ENCODE measurements around the gene MUC12.

DNA sequence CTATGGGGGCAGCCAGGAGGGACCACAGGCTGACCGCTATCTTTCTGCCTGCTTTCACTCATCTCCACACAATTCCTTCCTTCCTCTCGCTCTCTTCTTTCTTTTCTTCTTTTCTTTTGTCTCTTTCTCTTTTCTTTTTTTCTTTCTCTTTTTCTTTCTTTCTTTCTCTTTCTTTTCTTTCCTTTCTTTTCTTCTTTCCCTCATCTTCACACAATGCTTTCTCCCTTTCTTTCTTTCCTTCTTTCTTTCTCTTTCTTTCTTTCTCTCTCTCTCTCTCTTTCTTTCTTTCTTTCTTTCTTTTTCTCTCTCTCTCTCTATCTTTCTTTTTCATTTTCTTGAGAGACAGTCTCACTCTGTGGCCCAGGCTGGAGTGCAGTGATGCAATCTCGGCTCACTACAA lies 6.8 kb upstream of the MUC12 start:
- TF ChIP-seq, protein P1, sequence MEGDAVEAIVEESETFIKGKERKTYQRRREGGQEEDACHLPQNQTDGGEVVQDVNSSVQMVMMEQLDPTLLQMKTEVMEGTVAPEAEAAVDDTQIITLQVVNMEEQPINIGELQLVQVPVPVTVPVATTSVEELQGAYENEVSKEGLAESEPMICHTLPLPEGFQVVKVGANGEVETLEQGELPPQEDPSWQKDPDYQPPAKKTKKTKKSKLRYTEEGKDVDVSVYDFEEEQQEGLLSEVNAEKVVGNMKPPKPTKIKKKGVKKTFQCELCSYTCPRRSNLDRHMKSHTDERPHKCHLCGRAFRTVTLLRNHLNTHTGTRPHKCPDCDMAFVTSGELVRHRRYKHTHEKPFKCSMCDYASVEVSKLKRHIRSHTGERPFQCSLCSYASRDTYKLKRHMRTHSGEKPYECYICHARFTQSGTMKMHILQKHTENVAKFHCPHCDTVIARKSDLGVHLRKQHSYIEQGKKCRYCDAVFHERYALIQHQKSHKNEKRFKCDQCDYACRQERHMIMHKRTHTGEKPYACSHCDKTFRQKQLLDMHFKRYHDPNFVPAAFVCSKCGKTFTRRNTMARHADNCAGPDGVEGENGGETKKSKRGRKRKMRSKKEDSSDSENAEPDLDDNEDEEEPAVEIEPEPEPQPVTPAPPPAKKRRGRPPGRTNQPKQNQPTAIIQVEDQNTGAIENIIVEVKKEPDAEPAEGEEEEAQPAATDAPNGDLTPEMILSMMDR (IDR thresholded peaks at IDR 0.05; ENCODE audit: insufficient read depth, low read length) = no peak
- TF ChIP-seq POLR2AphosphoS5 (IDR thresholded peaks at IDR 0.05; ENCODE audit: low read depth) = no peak
- TF ChIP-seq, protein P2, sequence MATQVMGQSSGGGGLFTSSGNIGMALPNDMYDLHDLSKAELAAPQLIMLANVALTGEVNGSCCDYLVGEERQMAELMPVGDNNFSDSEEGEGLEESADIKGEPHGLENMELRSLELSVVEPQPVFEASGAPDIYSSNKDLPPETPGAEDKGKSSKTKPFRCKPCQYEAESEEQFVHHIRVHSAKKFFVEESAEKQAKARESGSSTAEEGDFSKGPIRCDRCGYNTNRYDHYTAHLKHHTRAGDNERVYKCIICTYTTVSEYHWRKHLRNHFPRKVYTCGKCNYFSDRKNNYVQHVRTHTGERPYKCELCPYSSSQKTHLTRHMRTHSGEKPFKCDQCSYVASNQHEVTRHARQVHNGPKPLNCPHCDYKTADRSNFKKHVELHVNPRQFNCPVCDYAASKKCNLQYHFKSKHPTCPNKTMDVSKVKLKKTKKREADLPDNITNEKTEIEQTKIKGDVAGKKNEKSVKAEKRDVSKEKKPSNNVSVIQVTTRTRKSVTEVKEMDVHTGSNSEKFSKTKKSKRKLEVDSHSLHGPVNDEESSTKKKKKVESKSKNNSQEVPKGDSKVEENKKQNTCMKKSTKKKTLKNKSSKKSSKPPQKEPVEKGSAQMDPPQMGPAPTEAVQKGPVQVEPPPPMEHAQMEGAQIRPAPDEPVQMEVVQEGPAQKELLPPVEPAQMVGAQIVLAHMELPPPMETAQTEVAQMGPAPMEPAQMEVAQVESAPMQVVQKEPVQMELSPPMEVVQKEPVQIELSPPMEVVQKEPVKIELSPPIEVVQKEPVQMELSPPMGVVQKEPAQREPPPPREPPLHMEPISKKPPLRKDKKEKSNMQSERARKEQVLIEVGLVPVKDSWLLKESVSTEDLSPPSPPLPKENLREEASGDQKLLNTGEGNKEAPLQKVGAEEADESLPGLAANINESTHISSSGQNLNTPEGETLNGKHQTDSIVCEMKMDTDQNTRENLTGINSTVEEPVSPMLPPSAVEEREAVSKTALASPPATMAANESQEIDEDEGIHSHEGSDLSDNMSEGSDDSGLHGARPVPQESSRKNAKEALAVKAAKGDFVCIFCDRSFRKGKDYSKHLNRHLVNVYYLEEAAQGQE (IDR thresholded peaks at IDR 0.05; ENCODE audit: insufficient replicate concordance, low read depth) = no peak
- TF ChIP-seq GABPA (IDR thresholded peaks at IDR 0.05; ENCODE audit: low read depth) = no peak

All from HL-60 (cell line).